Activated T-cell treated with anti-CD3 and anti-CD28 coated beads, Interleukin-2, amount 50 U/mL, for 4 hours (primary cell): ENCODE data around the gene NCKAP5L. TPM values are rescaled to one million over a fixed set of nuclear protein-coding genes. Genes with fewer than 3 reads are reported as not detected.
"Not testable (repeated sequence)": the region's sequence is repeated elsewhere in the genome, so short reads cannot be mapped to it uniquely, and the experiment has no call there.

Experiments used
- ATAC-seq, 2 donors: fragments of 200-7000 bp; cut with Tn5 transposase; one replicate each; pipeline ENCODE4 v1.10.0; 2021
- DNase-seq: peaks from one replicate; pipeline ENCODE4 v3.0.0-alpha.2; 2020
- H3K27me3 Mint-ChIP-seq: one replicate; pipeline ENCODE4 v1.8.0; 2021; ENCODE audit warnings: low read depth, mixed read lengths
- H3K36me3 Mint-ChIP-seq: one replicate; pipeline ENCODE4 v1.8.0; 2022; ENCODE audit warnings: mixed read lengths; ENCODE audit not compliant: insufficient read depth
- H3K4me1 Mint-ChIP-seq: one replicate; pipeline ENCODE4 v1.8.0; 2021; ENCODE audit warnings: low read depth, mixed read lengths
- H3K4me3 Mint-ChIP-seq: one replicate; pipeline ENCODE4 v1.8.0; 2021; ENCODE audit warnings: mild to moderate bottlenecking, moderate library complexity, mixed read lengths
- H3K9me3 Mint-ChIP-seq: one replicate; pipeline ENCODE4 v1.8.0; 2021; ENCODE audit warnings: mixed read lengths
- total RNA-seq, 3 donors: library from RNA; stranded (reverse); gene quantifications; one replicate each; pipeline ENCODE4 v1.2.1, GENCODE V29; 2021

NCKAP5L gene
- total RNA-seq, 3 donors from 2014 or later = 6.3 to 7.7 (median 6.8) TPM

DNA sequence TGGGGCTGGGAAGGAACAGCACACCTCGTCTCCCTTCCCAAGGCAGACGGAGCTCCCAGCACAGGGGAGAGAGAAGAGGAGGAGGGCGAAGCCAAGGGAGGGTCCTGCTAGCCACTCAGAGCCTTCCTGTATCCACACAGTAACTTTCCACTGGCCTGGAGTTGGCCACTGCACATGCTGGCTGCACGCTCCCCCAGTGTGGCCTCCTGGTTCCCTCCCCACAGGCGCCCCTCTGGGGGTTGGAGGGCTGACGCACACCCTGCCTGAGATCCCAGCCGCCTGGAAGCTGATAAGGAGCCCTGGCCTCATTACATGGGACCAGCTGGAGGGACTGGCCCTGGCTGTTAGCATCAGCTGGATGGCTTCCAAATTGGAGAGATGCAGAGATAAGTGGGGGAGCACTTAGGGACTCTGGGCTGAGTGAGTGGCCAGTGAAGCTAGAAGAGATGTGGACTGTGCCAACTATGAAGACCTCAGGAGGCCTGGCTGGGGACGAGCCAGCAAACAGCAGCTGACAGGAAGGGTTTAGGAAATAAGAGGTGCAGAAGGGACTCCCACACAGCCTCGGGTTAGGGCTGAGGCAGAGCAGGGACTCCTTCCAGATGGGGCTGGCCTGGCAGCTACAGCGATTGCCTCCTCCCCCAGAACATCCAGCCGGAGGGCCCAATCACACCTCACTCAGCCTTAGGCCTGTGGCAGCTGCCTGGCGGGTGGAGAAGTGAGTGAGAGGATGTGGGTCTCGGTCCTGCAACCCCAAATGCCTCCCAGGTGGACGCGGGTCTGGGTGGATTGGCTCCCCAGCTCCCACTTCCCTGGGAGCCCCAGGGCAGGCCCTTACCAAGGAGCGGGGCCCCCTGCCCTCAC lies 41.0 kb upstream of the NCKAP5L start:
- Mint-ChIP-seq H3K4me1 (peaks cover 2% of the 10 kb centered on the region), H3K36me3 (no peaks in the 10 kb centered on the region), H3K27me3 (peaks cover 4% of the 10 kb centered on the region), H3K9me3 (no peaks in the 10 kb centered on the region), H3K4me3 (no peak overlapping the region)
- ATAC-seq = no peak
- no peak for DNase-seq

DNA sequence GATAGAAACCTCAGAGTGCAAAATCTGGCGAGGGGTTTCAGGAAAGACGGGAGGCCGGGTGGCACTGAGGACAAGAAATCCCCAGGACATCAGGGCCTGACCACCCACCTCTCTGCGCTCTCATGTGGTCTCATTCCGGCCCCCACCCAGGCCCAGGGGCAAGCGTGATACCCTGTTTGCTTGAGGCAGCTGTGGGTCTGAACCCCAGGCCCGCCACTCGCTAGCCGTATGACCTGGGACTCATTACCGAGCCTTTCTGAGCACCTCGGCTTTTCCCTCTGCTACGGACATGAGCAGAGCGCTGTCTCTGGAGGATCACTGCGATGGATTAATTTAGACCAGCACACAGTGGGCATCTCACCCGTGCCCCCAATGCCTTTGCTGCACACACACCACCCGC lies 40.2 kb upstream of the NCKAP5L start:
- no peak for DNase-seq
- Mint-ChIP-seq H3K4me1 (peaks cover 2% of the 10 kb centered on the region), H3K36me3 (no peaks in the 10 kb centered on the region), H3K4me3 (no peak overlapping the region), H3K27me3 (peaks cover 4% of the 10 kb centered on the region), H3K9me3 (no peaks in the 10 kb centered on the region)
- ATAC-seq = no peak

DNA sequence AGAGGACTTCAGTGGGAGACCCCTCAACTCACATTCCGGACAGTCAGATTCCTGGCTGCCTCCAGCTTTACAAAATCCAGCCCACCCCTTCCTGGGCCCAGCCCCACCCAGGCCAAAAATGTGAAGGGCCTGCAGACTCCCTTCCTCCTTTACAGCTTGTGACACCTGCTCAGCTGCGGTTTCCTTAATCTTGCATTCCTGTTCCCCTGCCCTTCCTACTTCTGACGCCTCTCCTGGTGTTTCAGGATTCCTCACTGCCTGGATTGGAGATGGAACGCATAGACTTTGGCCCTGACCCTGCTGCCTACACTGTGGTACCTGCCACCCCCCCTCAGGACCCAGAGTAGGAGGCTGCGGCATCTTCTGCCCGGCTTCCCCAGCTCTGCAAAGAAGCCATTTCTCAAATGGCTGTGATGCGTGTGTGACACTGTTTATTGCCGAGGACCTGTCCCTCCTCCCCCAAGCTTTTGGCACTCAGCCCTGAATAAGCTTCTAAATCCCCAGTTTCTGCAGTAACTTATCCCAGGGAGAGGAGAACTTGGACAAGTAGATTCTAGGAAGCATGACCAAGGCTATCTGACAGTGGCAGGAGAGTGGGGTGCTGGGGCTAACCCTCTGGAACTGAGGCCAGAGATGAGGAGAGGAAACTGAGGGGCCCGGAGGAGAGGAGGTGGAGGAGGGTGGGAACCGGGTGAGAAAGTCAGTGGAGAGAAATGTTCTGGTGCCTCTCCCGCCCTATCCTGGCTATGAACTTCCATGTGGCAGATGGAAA lies 39.5 kb upstream of the NCKAP5L start:
- DNase-seq (no peak), ATAC-seq (no peak)
- Mint-ChIP-seq H3K36me3 (no peaks in the 10 kb centered on the region), H3K4me3 (no peak overlapping the region), H3K4me1 (peaks cover 2% of the 10 kb centered on the region), H3K27me3 (peaks cover 4% of the 10 kb centered on the region), H3K9me3 (no peaks in the 10 kb centered on the region)

GRCh38 chr12:49866859-49867569 lies 38.8 kb upstream of the NCKAP5L start:
- Mint-ChIP-seq H3K9me3 (no peaks in the 10 kb centered on the region), H3K4me1 (peaks cover 2% of the 10 kb centered on the region), H3K27me3 (peaks cover 4% of the 10 kb centered on the region), H3K36me3 (no peaks in the 10 kb centered on the region), H3K4me3 (no peak overlapping the region)
- ATAC-seq (peak; percentile 86 to 89), DNase-seq (peak; percentile 74)

GRCh38 chr12:49865782-49866135 lies 37.5 kb upstream of the NCKAP5L start:
- peaks cover 2% of the 10 kb centered on the region for H3K4me1 Mint-ChIP-seq
- no peaks in the 10 kb centered on the region for H3K9me3 Mint-ChIP-seq
- DNase-seq (no peak), ATAC-seq (no peak)
- peaks cover 4% of the 10 kb centered on the region for H3K27me3 Mint-ChIP-seq
- no peaks in the 10 kb centered on the region for H3K36me3 Mint-ChIP-seq
- no peak overlapping the region for H3K4me3 Mint-ChIP-seq

GRCh38 chr12:49865109-49865781 lies 37.0 kb upstream of the NCKAP5L start:
- DNase-seq (no peak), ATAC-seq (no peak)
- no peaks in the 10 kb centered on the region for H3K9me3 Mint-ChIP-seq
- H3K4me1 Mint-ChIP-seq = peaks cover 2% of the 10 kb centered on the region
- no peaks in the 10 kb centered on the region for H3K36me3 Mint-ChIP-seq
- H3K4me3 Mint-ChIP-seq = no peak overlapping the region
- H3K27me3 Mint-ChIP-seq = peaks cover 4% of the 10 kb centered on the region

- H3K4me1 Mint-ChIP-seq = peaks cover 2% of the 10 kb centered on the region
- H3K4me3 Mint-ChIP-seq = no peak overlapping the region
- ATAC-seq (no peak), DNase-seq (no peak)
- peaks cover 4% of the 10 kb centered on the region for H3K27me3 Mint-ChIP-seq
- H3K9me3 Mint-ChIP-seq = no peaks in the 10 kb centered on the region
- H3K36me3 Mint-ChIP-seq = no peaks in the 10 kb centered on the region
Observed at GRCh38 chr12:49864798-49865090, 36.5 kb upstream of the NCKAP5L start.

DNA sequence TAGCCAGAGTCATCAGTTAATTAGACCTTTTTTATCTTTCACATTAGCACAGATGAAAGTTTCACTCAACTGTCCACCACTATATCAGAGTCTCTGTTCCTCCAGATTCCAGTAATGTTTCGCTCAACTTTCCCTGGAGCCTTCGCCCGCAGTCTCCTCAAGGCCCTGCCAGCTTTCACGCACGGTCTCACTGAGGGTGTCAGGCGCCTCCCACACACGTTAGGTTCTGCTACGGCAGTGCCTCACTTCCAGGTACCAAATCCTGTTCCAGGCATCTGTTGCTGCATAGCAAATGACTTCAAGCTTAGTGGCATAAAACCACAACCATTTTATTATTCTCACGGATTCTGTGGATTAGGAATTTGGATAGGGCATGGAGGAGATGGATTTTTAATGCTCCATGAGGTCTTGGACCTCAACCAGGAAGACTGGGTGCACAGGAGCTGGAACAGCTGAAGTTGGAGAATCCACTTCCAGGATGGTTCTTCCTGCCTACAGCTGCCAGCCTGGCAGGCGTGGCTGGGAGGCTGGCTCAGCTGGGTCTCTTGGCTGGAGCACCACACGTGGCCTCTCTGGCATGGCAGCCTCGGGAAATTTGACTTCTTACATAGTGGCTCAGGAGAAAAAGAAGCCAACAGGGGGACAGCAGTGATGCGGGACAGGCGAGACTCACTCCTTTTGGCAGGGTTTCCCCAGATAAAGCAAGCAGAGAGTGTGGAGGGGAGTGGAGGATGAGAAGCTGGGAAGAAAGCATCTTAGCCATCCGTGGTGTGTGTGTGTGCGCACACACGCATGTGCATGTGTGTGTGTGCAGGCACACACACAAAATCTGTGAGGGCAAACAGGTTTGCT lies 36.0 kb upstream of the NCKAP5L start:
- no peak overlapping the region for H3K4me3 Mint-ChIP-seq
- peaks cover 2% of the 10 kb centered on the region for H3K4me1 Mint-ChIP-seq
- ATAC-seq (no peak), DNase-seq (no peak)
- no peaks in the 10 kb centered on the region for H3K9me3 Mint-ChIP-seq
- H3K27me3 Mint-ChIP-seq = peaks cover 4% of the 10 kb centered on the region
- no peaks in the 10 kb centered on the region for H3K36me3 Mint-ChIP-seq

GRCh38 chr12:49860921-49861320 lies 32.7 kb upstream of the NCKAP5L start:
- not testable (repeated sequence) for H3K9me3 Mint-ChIP-seq, H3K27me3 Mint-ChIP-seq, DNase-seq, ATAC-seq, H3K36me3 Mint-ChIP-seq, H3K4me1 Mint-ChIP-seq, H3K4me3 Mint-ChIP-seq

DNA sequence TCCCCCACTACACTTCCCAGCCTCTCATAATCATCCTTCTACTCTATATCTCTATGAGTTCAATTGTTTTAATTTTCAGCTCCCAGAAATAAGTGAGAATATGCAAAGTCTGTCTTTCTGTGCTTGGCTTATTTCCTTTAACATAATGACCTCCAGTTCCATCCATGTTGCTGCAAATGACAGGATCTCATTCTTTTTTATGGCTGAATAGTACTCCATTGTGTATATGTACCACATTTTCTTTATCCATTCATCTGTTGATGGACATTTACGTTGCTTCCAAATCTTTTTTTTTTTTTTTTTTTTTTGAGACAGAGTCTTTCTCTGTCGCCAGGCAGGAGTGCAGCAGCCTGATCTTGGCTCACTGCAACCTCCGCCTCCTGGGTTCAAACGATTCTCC lies 27.7 kb upstream of the NCKAP5L start:
- not testable (repeated sequence) for H3K9me3 Mint-ChIP-seq, H3K4me3 Mint-ChIP-seq, H3K27me3 Mint-ChIP-seq, H3K36me3 Mint-ChIP-seq, H3K4me1 Mint-ChIP-seq, DNase-seq, ATAC-seq

DNA sequence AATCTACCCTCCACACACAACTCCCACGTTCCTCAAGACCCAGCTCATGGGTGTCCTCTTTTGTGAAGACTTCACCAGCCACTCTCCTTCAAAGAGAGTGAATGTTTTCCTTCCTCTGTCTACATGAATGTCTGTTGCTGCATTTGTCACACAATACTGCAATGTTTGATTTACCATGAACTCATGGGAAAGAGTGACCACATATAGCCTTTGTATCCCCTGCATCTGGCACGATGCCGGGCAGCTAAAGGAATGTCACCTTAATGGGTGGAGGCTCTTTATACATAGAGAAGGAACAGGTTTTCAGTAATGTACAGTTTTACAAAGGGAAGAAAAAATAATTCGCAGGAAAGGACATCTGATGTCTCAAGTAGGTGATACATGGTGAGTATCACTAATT lies 26.8 kb upstream of the NCKAP5L start:
- no peak overlapping the region for H3K4me3 Mint-ChIP-seq
- no peaks in the 10 kb centered on the region for H3K4me1 Mint-ChIP-seq
- ATAC-seq = no peak
- no peaks in the 10 kb centered on the region for H3K27me3 Mint-ChIP-seq
- DNase-seq = no peak
- H3K9me3 Mint-ChIP-seq = no peaks in the 10 kb centered on the region
- no peaks in the 10 kb centered on the region for H3K36me3 Mint-ChIP-seq

- no peak overlapping the region for H3K4me3 Mint-ChIP-seq
- no peaks in the 10 kb centered on the region for H3K4me1 Mint-ChIP-seq
- H3K9me3 Mint-ChIP-seq = no peaks in the 10 kb centered on the region
- peaks cover 8% of the 10 kb centered on the region for H3K27me3 Mint-ChIP-seq
- H3K36me3 Mint-ChIP-seq = no peaks in the 10 kb centered on the region
- ATAC-seq (no peak), DNase-seq (no peak)
Observed at GRCh38 chr12:49853671-49854070, 25.5 kb upstream of the NCKAP5L start.

DNA sequence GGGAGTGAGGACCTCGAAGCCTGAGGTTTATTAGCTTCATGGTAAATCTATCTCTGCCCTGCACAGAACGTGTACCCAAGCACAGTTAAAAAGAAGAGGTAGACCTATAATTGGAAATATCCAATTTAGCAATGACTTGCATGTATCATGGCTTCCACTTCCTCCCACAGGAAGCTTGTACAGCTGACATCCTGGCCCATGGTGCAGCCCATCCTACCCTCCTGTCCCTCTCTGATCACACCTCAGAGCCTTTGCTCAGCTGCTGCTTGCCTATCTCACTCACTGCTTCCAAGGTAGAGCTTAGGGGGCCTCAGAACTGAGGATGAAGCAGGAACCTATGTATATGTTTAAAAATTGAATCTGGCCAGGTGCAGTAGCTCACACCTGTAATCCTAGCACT lies 18.9 kb upstream of the NCKAP5L start:
- Mint-ChIP-seq H3K9me3 (no peaks in the 10 kb centered on the region), H3K4me1 (peaks cover 22% of the 10 kb centered on the region), H3K27me3 (peaks cover 13% of the 10 kb centered on the region), H3K4me3 (no peak overlapping the region), H3K36me3 (no peaks in the 10 kb centered on the region)
- DNase-seq (no peak), ATAC-seq (no peak)
